NCI-H2196 treated with DMSO at 0.1 percent for 48 hours (cell line): ENCODE data around the gene PPP1R14B.
A peak's percentile ranks its signal among the peaks of the same experiment; 100 is the strongest.

Experiments
- DNase-seq: peaks from one replicate; lab custom pipeline; 2025; ENCODE audit not compliant: unreplicated experiment; lab: John Stamatoyannopoulos, UW

PPP1R14B gene

DNA sequence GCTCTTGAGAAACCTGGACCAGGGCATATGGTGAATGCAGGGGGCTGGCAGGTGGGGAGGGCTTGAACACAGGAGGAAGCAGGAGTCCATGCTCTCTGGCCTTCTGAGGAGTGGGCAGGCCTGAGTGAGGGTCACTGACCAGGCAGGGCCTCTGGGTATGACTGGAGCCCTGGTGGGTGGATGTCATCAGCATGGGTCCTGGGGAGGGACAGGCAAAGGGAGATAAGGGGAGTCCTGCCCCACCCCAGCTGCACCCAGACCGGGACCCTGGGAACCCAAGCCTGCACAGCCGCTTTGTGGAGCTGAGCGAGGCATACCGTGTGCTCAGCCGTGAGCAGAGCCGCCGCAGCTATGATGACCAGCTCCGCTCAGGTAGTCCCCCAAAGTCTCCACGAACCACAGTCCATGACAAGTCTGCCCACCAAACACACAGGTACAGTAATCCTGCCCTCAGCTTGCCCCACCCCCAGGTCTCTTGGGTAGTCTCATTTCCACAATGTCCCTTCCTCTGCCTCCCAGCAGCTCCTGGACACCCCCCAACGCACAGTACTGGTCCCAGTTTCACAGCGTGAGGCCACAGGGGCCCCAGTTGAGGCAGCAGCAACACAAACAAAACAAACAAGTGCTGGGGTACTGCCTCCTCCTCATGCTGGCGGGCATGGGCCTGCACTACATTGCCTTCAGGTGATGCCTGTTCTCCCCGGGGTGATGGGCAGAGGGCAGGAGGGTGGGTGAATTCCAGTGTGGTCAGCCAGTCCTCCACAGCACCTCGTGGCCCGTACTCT lies 14.4 kb downstream of the PPP1R14B start:
- DNase-seq: no peak

DNA sequence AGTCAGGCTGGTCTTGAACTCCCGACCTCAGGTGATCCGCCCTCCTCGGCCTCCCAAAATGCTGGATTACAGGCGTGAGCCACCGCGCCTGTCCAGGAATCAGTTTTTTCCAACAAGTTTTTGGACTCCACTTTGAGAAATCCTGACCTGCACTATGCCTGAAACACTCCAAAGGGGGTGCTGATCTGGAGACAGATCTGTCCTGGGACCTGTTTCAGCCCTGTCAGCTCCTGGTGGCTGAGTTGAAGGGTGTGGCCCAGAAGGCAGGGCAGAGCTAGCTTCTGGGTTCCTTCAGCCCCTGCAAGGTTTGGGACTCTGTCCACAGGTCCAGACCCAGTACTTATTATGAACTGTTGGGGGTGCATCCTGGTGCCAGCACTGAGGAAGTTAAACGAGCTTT lies 15.2 kb downstream of the PPP1R14B start:
- DNase-seq: no peak

DNA sequence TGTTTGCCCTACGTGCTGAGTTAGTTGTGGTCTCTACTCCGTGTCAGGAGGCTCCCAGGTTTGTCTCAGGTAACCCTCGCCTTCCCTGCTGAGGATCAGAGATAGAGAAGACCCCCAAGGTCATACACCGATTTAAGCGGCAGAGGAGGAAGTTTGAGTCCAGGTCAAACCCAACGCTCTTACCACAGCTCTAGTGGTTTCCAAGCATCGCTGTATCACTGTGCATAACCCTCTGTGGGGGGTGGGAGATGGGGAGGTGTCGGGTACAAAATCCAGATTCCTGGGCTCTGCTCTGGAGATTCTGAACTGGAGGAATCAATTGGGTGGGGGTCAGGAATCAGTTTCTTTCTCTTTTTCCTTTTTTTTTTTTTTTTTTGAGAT lies 15.8 kb downstream of the PPP1R14B start:
- no peak for DNase-seq

DNA sequence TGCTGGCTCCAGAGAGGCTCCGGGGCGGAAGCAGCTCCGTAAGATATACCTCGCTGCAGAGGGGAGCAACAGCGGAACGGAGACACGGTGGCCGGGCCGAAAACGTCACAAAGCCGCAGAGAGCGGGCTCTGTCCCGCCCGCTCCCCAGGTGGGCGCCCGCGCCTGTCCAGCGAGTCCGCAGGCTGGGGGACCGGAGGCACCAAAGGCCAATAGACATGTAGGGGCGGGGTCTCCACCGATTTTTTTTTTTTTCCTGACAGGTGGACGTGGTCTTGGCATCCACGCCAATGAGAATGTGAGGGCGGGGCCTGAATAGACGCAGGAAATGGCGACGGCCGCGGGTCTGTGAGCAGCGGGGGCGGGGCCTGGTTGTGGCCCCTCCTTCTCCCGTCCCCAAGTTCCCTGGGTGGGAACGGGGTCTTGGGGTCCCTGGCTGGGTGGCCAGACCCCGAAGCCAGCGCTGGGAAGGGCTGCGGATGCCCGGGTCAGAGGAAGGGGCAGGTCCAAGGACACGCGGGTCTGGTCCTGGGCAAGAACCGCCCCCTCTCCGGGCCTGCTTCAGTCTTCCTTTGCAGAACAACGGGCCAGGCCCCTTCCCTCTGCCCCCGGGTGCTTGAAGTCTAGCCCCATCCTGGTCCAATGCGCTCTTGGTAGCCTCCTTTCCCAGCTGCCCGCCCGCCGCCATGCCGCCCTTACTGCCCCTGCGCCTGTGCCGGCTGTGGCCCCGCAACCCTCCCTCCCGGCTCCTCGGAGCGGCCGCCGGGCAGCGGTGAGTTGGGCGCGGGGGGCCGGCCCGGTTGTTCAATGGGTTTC lies 16.4 kb downstream of the PPP1R14B start, which contains the start of gene DNAJC4:
TSS of gene DNAJC4 (plus strand) at position 378 of the 814 bp plus-strand sequence. CDS start at position 685, 307 bp downstream.
- DNase-seq: peak; percentile 80

DNA sequence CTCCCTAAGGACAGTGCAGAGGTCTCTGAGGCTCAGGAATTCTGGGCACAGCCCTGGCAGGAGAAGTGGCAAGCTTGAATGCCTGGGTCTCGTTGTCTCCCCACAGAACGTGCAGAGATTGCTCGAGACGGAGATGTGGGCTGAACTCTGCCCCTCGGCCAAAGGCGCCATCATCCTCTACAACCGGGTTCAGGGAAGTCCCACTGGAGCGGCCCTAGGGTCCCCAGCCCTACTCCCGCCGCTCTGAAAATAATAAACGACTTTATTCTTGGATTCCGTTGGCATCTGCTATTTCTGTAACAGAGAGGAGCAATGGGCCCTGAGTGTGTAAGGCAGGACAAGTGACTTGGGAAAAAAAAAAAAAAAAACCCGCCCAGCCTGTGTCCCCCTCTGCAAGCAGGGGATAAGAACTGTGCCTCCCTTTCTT lies 17.0 kb downstream of the PPP1R14B start:
- DNase-seq: no peak

DNA sequence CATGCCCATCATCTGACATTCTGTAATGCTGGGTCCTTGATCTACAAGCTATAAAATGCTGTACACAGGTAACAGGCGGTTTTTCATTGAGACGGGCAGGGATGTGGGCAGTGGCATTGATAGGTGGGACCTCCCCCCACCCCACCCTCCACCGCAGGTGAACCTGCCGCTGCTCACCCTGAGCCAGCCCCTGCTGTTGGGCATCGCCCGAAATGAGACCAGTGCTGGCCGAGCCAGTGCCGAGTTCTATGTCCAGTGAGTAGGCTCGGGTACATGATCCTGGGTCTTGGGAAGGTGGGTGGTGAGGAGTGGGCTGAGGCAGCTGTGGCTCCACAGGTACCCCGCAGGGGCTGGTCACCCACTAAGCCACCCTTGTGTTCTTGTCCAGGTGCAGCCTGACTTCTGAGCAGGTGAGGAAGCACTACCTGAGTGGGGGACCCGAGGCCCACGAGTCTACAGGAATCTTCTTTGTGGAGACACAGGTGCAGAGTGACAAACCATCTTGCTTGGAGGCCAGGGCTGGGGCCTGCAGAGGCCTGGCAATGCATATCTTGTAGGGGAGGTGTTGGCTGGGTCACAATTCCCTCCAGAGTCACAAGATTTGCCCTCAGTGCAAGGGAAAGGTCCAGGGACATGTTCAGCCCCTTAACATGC lies 17.5 kb downstream of the PPP1R14B start:
- DNase-seq: no peak

DNA sequence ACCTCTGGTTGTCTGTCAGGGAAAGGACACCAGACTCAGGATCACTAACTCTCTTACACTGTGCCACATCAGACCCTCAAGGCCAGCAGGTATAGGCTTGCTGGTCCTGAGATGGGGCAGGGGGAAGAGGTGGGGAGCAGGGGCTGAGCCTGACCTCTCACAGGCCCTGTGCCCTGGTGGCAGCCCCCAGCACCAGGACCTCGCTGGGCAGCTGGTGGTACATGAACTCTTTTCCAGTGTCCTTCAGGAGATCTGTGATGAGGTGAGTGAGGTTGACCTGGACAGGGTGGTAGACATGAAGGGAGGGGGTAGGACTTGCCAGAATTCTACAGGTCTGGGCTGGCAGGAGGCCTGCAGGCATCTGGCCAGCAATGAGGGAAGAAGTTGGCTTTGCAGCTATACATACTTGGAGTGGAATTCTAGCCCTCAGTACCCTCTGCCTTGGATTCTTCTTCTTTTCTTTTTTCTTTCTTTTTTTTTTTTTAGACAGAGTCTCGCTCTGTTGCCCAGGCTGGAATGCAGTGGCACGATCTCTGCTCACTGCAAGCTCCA lies 19.3 kb downstream of the PPP1R14B start:
- no peak for DNase-seq

DNA sequence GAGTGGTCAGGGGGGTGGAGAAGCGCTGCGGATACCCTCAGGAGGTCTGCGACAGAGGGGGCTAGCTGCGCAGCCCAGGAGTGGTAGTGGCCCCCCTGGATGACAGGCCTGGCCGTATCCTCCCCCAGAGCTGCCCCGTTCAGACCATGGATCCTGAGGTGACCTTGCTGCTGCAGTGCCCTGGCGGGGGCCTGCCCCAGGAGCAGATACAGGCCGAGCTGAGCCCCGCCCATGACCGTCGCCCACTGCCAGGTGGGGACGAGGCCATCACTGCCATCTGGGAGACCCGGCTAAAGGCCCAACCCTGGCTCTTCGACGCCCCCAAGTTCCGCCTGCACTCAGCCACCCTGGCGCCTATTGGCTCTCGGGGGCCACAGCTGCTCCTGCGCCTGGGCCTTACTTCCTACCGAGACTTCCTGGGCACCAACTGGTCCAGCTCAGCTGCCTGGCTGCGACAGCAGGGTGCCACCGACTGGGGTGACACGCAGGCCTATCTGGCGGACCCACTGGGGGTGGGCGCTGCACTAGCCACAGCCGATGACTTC lies 20.2 kb downstream of the PPP1R14B start:
- DNase-seq: no peak

DNA sequence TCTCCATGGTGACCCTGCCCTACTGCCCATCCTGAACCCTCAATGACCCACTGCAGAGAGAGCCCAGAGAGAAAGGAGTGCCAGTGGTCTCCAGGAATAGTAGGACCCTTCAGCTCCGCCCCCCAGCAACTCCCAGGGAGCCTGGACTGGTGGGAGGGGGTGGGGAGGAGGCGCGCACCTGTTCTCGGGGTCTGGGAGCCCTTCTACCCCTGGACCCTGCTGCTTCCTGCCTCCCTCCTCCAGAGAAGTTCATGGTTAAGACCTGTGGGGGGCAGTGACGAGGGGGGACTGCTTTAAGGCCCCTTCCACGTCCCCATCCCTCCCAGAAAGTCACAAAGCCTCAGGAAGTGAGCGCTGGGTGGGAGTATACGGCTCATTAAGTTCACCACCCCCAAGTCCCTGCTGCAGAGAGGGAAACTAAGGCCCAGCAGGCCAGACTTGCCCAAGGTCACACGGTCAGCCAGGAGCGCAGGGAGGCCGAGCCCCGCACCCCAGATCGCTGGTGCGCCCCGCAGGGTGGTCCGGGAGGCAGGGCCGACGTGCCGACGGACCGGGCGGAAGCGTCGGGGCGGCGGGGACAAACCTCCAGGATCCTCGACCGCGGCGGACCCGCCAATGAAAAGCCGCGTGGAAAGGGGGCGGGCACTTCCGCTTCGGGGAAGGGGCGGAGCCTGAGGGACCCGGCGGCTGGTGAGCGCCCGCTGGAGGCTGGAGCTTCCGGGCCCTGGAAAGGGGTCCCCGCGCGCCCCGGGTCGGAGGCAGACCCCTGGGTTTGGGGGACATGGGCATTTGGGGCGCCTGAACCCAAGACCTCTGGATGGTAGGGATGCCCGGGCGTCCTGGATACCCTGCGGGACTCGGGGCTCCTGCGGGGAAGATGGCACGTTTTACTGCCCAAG lies 20.9 kb downstream of the PPP1R14B start, which contains the start of the genes NUDT22 and TRPT1:
TSS of gene NUDT22 (plus strand) at position 667 of the 899 bp plus-strand sequence. CDS start 379 bp downstream, outside the sequence.
TSS of gene TRPT1 (minus strand) at position 579 of the 899 bp plus-strand sequence. CDS start at position 253, 326 bp downstream.
- DNase-seq: peak; percentile 65

DNA sequence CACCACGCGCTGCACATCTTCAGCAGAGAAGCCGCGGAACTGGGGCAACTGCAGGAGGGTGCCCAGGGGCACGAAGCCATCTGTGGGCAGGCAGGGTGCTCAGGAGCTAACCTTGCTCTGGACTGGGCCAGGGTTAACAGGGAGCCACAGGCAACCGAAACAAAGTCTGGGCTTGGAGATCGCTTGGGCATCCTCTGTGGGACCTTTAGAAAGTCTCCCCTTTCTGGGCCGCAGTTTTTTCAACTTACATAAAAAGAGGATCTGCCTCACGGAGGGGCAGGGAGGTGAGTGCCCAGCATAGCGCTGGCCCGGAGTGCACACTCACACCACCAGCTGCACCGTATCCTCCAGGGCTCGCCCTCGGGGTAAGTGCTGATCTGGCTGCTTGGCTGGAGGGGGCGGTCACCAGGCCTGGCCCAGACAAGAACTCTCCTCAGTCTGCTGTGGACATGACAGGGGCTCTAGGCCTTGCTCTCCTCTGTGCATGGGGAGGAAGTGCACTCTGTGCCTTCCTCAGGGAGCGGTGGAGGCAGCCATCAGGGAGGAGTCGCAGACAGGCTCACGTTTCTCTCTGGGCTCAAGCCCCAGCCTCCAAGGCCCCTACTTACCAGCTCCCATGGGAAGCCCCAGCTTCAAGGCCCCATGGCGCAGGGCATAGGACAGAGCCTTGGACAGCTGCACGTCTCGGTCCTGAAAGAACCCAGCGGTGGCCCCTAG lies 21.7 kb downstream of the PPP1R14B start:
- no peak for DNase-seq

DNA sequence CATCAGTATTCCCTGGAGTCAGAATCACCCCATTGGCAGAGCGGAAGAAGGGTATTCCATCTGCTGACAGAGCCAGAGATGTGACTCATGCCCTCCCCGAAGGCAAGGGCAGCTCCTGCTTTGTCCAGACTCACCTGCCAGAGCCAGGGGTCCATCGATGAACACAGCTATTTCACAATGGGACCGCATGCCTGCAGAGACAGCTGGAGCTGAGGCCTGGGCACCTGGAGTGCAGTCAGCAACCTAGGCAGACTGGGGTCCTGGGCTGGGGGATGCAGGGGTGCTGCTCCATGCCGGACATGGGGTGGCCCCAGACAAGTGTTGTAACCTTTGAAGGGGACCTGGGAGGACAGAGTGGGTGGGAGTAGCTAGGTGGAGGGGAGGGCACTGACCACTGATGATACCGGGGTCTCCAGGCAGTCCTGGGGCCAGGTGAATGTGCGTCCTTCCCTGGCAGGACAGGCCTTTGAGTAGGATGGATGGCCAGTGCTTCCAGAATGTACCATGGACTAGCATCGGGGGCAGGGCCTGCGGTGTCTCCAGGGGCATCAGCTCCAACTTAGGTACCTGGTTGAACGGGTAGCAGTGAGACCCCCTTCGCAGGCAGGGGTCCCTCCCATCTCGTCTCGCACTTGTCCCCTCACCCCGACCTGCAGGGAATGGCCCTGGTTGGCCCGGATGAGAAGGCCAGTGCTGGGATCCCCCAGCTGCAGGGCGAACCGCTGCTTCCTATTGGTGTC lies 22.4 kb downstream of the PPP1R14B start:
- no peak for DNase-seq

DNA sequence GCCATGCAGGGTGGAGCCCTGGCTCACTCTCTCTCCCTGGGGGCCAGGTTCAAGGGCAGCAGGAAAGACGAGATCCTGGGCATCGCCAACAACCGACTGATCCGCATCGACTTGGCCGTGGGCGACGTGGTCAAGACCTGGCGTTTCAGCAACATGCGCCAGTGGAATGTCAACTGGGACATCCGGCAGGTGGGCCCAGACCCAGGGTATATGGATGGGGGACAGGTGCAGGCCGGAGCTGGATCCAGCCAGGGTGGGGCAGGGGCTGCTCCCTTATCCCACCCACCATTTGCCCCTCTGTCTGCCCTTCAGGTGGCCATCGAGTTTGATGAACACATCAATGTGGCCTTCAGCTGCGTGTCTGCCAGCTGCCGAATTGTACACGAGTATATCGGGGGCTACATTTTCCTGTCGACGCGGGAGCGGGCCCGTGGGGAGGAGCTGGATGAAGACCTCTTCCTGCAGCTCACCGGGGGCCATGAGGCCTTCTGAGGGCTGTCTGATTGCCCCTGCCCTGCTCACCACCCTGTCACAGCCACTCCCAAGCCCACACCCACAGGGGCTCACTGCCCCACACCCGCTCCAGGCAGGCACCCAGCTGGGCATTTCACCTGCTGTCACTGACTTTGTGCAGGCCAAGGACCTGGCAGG lies 23.6 kb downstream of the PPP1R14B start:
- DNase-seq: no peak

DNA sequence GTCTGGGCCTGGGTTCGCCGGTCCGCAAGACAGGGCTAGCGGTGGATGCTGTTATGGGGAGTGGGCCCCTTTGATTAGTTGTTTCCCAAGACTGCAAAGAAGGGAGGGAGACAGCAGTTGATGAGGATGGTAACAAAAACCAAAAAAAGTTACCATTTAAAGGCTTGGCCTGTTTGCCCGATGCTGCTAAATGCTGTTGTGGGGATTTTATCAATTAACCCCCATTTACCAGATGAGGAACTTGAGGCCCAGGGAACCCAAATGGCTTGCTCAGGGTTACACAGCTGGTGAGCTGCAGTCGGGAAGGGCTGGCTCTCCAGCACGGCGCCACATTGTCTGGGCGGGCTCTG lies 24.1 kb downstream of the PPP1R14B start:
- no peak for DNase-seq

DNA sequence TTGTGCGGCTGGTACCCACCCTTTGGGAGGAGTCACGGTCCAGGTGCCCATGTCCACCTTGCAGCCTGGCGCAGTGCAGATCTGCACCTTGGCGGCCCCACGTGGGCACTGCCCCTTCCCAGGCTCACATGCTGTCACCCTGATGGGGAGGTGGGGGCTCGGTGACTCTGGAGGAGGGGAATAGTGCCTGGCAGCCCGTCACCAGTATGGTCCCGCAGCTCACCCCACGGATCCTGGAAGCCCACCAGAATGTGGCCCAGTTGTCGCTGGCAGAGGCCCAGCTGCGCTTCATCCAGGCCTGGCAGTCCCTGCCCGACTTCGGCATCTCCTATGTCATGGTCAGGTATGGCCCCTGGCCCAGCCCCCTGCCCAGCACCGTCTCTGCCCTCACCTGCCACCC lies 25.9 kb downstream of the PPP1R14B start:
- DNase-seq: no peak

DNA sequence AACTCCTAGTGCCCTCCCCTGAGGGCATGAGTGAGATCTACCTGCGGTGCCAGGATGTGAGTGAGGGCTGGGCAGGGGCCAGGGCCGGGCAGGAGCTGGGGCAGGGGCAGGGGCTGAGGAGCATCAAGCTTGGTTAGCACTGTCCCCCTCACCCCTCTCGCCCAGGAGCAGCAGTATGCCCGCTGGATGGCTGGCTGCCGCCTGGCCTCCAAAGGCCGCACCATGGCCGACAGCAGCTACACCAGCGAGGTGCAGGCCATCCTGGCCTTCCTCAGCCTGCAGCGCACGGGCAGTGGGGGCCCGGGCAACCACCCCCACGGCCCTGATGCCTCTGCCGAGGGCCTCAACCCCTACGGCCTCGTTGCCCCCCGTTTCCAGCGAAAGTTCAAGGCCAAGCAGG lies 26.5 kb downstream of the PPP1R14B start:
- DNase-seq: no peak

DNA sequence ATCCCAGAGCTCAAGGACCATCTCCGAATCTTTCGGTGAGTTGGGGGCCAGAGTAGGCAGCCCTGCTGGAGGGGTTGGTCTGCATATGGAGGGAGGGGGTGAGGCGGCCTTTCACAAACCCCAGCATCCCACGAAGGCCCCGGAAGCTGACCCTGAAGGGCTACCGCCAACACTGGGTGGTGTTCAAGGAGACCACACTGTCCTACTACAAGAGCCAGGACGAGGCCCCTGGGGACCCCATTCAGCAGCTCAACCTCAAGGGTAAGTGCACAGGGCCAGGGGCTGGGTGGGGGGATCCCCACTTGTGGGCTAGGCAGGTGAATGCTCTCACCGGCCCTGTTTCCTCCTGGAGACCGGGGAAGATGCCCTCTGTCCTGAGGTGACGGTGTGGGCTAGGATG lies 27.0 kb downstream of the PPP1R14B start:
- DNase-seq: no peak

DNA sequence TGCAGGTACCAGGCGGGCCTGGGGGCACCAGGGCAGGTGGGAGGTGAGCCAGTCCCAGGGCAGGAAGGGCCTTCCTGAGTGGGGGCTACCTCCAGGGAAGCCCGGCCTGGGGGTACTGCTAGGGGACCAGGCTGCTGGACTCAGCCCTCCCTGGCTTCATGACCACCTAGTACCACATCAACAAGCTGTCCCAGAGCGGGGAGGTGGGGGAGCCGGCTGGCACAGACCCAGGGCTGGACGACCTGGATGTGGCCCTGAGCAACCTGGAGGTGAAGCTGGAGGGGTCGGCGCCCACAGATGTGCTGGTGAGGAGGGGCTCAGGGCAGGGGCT lies 27.4 kb downstream of the PPP1R14B start:
- no peak for DNase-seq

DNA sequence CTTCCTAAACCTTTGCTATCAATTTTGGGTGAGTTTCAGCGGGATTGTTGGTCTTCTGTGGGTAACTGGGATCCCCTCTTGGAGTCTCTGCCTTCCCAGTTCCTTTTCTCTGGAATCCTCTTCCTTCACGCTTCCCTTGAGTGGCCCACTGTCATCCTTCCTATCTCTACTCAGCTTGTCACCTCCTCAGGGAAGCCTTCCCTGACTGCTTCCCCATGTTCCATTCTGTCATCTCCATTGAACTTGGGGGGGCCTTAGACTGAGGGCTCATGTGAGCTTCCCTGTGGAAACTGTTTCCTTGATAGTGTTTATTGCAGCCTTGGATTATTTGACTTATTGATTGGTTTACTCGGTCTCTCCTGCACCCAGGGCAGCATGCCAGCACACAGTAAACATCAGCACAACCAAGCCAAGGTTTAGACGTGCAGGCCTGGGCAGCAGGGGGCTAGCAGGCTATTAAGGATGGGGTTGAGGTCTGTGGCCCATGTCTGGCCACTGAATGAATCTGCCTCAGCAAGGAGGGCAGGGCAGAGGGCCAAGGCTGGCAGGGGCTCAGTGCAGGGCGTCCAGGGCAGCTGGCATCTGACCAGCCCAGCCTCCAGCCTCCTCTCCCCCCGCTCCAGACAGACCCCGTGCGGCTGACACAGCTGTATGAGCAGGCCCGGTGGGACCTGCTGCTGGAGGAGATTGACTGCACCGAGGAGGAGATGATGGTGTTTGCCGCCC lies 28.0 kb downstream of the PPP1R14B start:
- DNase-seq: no peak
